ENCODE results near the gene KDM2B.

The KDM2B gene

DNA sequence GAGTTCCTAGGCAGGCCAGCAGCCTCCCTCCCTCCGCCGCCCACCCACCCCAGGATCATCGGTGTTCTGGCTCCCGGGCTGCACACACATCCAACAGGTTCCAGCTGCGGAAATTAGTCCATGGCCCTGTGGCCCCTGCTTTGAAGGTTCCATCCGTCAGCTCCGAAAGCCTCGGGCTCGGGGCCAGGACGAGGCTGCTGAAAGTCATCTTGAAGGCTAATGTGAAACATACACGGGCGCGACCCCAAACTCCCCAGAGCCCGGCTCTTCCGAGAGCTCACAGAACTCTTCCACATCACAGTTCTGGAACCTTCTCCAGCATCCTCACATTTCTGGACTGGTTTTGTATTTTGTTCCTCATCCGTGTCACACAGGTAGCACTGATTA, 19.8 kb downstream of the KDM2B start:
- TF ChIP-seq, protein P1, sequence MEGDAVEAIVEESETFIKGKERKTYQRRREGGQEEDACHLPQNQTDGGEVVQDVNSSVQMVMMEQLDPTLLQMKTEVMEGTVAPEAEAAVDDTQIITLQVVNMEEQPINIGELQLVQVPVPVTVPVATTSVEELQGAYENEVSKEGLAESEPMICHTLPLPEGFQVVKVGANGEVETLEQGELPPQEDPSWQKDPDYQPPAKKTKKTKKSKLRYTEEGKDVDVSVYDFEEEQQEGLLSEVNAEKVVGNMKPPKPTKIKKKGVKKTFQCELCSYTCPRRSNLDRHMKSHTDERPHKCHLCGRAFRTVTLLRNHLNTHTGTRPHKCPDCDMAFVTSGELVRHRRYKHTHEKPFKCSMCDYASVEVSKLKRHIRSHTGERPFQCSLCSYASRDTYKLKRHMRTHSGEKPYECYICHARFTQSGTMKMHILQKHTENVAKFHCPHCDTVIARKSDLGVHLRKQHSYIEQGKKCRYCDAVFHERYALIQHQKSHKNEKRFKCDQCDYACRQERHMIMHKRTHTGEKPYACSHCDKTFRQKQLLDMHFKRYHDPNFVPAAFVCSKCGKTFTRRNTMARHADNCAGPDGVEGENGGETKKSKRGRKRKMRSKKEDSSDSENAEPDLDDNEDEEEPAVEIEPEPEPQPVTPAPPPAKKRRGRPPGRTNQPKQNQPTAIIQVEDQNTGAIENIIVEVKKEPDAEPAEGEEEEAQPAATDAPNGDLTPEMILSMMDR (IDR thresholded peaks at IDR 0.05; ENCODE audit: low read depth, low read length): no peak
- DNase-seq (ENCODE audit: low read depth in 2 of 2): no peak
- no peak overlapping the region for H3K4me3 ChIP-seq (replicated peaks in 1 of 2; ENCODE audit: low read depth in 2 of 2, low read length in 2 of 2)

DNA sequence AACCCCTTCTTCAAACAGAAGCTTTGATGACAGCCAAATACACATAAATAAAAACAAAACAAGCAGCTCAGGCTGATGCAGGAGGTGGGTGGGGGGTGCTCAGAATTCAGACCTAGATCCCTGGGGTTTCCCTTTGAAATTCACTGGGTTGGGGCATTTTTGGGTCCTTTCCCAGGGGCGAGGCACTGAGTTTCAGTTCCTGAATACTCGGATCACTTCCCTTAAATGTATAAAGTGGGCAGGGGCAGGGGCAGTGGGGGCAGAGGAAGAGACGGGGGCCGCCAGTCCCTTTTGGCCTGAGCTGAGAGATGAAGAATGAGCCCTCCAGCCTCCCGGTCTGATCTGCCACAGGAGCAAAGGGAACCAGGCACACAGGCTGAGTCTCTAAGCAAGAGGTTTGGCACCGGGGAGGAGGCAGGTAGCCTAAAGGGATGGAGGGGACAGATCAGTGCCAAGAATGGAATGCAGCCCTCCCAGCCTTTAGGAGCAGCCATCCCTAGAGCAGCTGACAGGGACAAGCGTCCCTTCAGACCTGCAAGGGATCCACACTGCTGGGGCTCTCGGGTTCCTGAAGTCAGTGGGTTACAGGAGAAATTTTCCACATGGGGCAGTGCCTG, 20.3 kb downstream of the KDM2B start:
- TF ChIP-seq, protein P1 (IDR thresholded peaks at IDR 0.05; ENCODE audit: low read depth, low read length): no peak

DNA sequence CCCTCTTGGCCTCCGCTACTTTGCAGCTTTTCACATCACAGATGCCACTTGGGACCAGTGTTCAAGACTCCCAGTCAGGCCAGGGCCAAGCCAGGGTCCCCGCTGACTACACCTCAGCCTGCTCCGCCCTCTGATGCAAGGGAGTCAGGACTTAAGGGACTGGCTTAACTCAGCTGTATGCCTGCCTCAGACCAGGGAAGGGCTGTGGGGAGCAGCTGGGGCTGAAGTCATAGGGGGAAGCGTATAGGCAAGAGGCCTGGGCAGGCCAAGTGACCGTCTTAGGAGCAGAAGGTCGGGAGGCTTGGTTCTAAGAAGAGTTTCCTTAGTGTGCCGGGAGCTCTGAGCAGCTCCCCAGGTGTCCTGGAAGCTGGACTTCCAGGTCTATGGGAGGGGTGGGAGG, 21.9 kb downstream of the KDM2B start:
- TF ChIP-seq, protein P1 (IDR thresholded peaks at IDR 0.05; ENCODE audit: low read depth, low read length): no peak
- H3K4me3 ChIP-seq (replicated peaks in 1 of 2; ENCODE audit: low read depth in 2 of 2, low read length in 2 of 2): no peak overlapping the region
- DNase-seq (ENCODE audit: low read depth in 2 of 2): no peak

More for the DNA sequence above, 20.3 kb downstream of the KDM2B start:
- DNase-seq (ENCODE audit: low read depth in 2 of 2): no peak
- no peak overlapping the region for H3K4me3 ChIP-seq (replicated peaks in 1 of 2; ENCODE audit: low read depth in 2 of 2, low read length in 2 of 2)

- no peak overlapping the region for H3K4me3 ChIP-seq (replicated peaks in 1 of 2; ENCODE audit: low read depth in 2 of 2, low read length in 2 of 2)
- TF ChIP-seq, protein P1 (IDR thresholded peaks at IDR 0.05; ENCODE audit: low read depth, low read length): no peak
- no peak for DNase-seq (ENCODE audit: low read depth in 2 of 2)
Measured at GRCh38 chr12:121550974-121551634, 29.7 kb downstream of the KDM2B start.

GRCh38 chr12:121549075-121549474, 31.7 kb downstream of the KDM2B start:
- DNase-seq (ENCODE audit: low read depth in 2 of 2): no peak
- H3K4me3 ChIP-seq (replicated peaks in 1 of 2; ENCODE audit: low read depth in 2 of 2, low read length in 2 of 2): no peak overlapping the region
- TF ChIP-seq, protein P1 (IDR thresholded peaks at IDR 0.05; ENCODE audit: low read depth, low read length): no peak

GRCh38 chr12:121545480-121545879, 35.3 kb downstream of the KDM2B start:
- no peak for DNase-seq (ENCODE audit: low read depth in 2 of 2)
- H3K4me3 ChIP-seq (replicated peaks in 1 of 2; ENCODE audit: low read depth in 2 of 2, low read length in 2 of 2): no peak overlapping the region
- TF ChIP-seq, protein P1 (IDR thresholded peaks at IDR 0.05; ENCODE audit: low read depth, low read length): no peak

Measured in cardiac fibroblast (primary cell).